Stimulated activated CD8-positive, alpha-beta memory T cell treated with anti-CD3 and anti-CD28 coated beads, Interleukin-7, amount 100 ng/mL, for 24 hours (primary cell): Measurements from ENCODE around the gene JAG2.

ENCODE experiments used
- DNase-seq: peaks from one replicate; pipeline ENCODE4 v3.0.0-alpha.2; 2020; ENCODE audit warnings: low read depth

Gene JAG2

DNA sequence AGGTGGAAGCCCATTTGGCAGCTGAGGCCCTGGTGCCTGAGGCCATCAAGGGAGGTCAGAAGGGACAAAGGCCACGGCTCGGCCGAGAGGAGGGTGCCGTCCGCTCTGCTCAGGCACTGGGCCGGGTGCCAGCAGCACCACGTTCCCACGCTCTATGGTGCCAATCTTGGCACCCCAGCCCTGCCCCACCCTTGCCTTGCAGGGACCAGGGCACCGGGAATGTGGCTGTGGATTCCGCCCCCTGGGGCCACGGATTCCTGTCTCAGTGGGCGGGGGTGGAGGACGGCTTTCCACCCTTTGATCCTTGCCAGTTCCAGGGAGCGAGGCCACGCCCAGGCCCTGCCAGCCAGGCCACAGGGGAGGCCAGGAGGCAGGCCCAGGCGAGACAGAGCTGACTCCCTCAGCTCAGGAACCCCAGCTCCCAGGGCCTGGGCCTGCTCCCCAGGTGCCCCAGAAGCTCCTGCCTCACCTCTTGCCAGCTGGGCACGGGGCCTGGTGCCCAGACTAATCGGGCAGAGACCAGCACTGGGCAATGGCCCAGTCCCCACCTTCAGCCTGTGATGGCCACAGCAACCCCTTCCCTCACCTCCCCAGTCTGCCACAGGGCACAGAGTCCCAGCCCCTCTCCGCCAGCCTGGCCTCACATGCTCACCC, 76.9 kb downstream of the JAG2 start:
- DNase-seq = no peak

DNA sequence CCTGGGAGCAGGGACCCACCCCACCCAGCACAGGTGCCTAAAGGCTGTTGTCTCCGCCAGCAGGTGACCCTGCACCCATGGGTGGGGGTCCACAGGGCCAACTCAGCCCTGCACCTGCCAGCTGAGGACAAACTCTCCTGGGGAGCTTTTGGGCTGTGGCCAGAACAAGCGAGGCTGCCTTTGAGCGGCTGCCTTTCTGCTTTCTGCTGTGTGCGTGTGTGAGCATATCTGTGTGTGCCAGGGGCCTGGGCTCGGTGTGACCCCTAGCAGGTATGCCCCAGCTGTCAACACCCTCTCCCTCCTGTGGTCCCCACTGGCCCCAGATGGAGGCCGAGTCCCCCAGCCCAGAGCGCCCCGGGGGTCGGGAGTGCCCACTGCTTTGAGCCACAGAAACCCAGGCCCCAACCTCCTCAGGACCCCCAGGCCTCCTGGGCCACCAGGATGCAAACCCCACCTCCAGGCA, 77.5 kb downstream of the JAG2 start:
- no peak for DNase-seq
